HG03571 (cell line): ENCODE data around the gene HS1BP3.

ENCODE experiments used
- ATAC-seq: cut with Tn5 transposase; IDR thresholded peaks from one replicate; pipeline ENCODE4 v1.9.1; 2021; ENCODE audit not compliant: unreplicated experiment

The HS1BP3 gene

DNA sequence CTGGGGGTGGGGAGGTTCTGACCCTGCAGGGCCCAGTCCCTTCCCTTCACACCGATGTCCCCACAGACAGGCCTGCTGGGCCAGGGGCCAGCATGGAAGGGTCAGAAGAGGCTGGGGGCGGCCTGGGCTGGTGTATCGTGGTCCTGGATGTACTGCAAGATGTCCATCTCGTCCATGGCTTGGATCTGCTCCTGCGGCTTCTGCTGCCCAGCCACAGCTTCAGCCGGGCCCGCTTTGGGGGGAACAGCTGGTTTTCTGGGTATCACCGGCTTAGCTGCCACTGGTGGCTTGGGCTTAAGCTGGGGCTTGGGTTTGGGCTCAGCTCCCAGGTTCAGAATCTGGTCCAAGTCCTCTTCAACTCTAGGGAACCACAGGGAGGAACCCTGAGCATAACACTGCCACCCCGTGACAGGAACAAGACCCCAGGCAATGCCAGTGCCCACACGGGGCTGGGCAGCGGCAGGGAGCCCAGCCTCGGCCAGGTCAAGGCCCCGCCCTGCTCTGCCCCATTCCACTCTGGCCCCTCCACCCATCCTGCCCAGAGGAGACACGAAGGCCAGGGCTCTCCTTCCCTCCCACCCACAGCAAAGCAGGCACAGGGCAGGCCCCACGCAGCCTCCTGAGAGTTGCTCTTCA is 31.9 kb downstream of the HS1BP3 start:
- no peak for ATAC-seq

- ATAC-seq, result no peak
Measured at GRCh38 chr2:20618468-20618885, 32.4 kb downstream of the HS1BP3 start.

DNA sequence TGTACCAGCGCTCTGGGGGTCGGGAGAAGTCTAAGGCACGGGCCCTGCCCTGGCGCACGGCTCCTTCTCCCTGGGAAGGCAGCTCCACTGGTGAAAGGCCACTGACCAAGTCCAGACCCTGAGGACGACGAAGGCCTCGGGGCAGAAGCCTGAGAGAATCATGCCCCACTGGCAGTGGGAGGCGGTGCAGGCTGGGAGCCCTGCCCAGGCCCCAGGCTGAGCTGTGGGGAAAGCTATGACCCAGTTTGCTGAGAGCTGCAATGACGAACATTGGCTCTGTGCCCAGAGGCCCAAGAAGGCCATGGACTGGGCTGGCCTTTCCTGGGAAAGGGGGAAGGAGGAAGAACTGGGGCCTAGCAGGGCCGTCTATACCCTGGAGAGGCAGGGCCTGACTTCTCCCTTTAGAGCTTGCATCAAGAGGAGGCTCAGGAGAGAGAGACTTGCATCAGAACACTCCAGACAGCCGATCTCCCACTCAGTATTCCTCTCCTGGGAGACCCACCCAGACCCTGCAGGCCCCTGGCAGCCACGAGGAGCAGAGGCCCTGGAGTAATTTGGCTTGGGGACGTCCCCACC is 32.9 kb downstream of the HS1BP3 start:
- ATAC-seq, result no peak

- no peak for ATAC-seq
Measured at GRCh38 chr2:20617081-20617575, 33.8 kb downstream of the HS1BP3 start.

- ATAC-seq, result no peak
Measured at GRCh38 chr2:20616341-20616871, 34.5 kb downstream of the HS1BP3 start.

- no peak for ATAC-seq
Measured at GRCh38 chr2:20615466-20616241, 35.2 kb downstream of the HS1BP3 start.

DNA sequence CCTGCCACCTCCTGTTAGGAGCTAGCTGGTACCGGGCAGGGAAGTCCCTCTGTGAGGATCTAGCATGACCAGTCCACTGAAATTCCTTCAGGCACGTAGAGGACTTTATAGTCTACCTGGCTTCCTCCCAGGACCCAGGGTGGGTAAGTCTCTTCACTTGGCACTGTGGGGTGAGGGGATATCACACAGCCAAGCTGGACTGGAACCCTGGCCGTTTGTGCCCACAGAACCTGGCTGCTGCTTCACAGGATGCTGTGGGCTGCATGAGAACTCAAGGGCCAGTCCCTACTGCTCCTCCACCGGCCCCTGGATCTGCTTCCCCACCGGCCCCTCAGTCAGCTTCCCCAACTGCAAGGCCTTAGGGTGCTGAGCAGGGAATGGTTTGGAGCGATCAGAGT is 35.8 kb downstream of the HS1BP3 start:
- no peak for ATAC-seq

GRCh38 chr2:20614201-20615067 is 36.5 kb downstream of the HS1BP3 start:
- no peak for ATAC-seq

GRCh38 chr2:20612925-20613916 is 37.7 kb downstream of the HS1BP3 start:
- no peak for ATAC-seq

DNA sequence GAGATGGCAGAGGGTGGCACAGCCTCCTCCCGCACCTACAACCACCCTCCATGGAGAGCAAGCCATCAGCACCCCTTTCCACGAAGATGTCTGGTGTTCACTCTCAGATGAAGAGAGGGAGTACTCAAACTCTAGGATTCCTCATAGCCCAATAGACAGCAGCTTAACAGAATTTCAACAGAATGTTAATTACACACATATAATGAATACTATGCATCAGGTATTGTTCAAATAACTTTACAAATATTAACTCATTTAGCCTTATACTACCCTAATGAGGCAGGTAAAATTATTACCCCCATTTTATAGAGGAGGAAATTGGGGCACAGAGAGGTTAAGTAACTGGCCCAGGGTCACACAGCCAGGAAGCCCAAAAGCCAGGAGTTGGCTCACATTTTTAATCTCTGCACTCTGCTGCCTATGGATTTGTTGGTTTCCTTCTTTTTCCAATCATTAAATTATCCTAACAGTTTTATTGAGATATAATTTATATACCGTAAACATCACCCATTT is 39.0 kb downstream of the HS1BP3 start:
- no peak for ATAC-seq

GRCh38 chr2:20611077-20611843 is 39.6 kb downstream of the HS1BP3 start:
- ATAC-seq, result no peak

DNA sequence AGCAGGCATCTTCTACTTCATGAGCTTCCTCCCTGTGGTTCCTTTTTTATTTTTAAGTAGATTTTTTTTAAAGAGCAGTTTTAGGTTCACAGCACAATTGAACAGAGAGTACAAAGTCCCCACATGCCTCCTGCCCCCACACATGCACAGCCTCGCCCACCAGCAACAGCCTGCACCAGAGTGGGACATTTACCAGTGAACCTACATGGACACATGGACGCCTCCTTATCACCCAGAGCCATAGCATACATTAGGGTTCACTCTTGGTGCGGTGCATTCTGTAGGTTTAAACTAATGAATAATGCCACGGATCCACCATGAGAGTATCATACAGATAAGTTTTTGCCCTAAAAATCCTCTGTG is 40.9 kb downstream of the HS1BP3 start:
- no peak for ATAC-seq

GRCh38 chr2:20609349-20609994 is 41.4 kb downstream of the HS1BP3 start:
- ATAC-seq, result no peak

- no peak for ATAC-seq
Measured at GRCh38 chr2:20608666-20609348, 42.1 kb downstream of the HS1BP3 start.

DNA sequence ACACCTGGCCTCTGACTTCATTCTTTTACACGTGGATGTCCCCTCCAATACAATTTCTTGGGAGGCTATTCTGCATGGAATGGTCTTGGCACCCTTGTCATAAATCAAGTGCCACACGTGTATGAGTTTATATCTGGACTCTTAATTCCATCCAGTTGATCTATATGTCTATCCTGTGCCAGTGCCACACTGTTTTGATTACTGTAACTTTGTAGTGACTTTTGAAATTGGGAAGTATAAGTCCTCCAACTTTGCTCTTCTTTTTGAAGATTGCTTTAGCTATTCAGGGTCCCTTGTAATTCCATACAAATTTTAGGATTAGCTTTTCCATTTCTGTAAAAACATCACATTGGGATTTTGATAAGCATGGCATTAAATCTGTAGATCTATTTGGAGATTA is 43.5 kb downstream of the HS1BP3 start:
- ATAC-seq, result no peak

- no peak for ATAC-seq
Measured at GRCh38 chr2:20606198-20606597, 44.7 kb downstream of the HS1BP3 start.

- no peak for ATAC-seq
Measured at GRCh38 chr2:20604951-20605381, 45.9 kb downstream of the HS1BP3 start.
